GM19193 (cell line): ENCODE data around the gene DDX50.

ENCODE experiments used
- POLR2A ChIP-seq: IDR thresholded peaks from 4 replicates; pipeline ENCODE4 v1.6.1; 2011; ENCODE audit not compliant: insufficient read depth, insufficient read length; ENCODE audit errors: extremely low read depth

Gene DDX50

GRCh38 chr10:68901105-68901927 is at the start of gene DDX50:
DDX50 (plus strand) TSS chr10:68901315; CDS start chr10:68901385, 70 bp downstream.
- peak; percentile 90 for TF ChIP-seq POLR2A

- no peak for TF ChIP-seq POLR2A
Observed at GRCh38 chr10:68856352-68856751, 44.8 kb upstream of the DDX50 start.

GRCh38 chr10:68857005-68857404 is 44.1 kb upstream of the DDX50 start:
- TF ChIP-seq POLR2A = no peak

- no peak for TF ChIP-seq POLR2A
Observed at GRCh38 chr10:68861253-68861652, 39.9 kb upstream of the DDX50 start.

- no peak for TF ChIP-seq POLR2A
Observed at GRCh38 chr10:68864611-68865010, 36.5 kb upstream of the DDX50 start.

- TF ChIP-seq POLR2A = no peak
Observed at GRCh38 chr10:68869623-68870022, 31.5 kb upstream of the DDX50 start.

- TF ChIP-seq POLR2A = no peak
Observed at GRCh38 chr10:68870061-68870460, 31.1 kb upstream of the DDX50 start.

- TF ChIP-seq POLR2A = no peak
Observed at GRCh38 chr10:68870545-68871104, 30.5 kb upstream of the DDX50 start.

GRCh38 chr10:68871105-68871711 is 29.9 kb upstream of the DDX50 start:
- no peak for TF ChIP-seq POLR2A

- no peak for TF ChIP-seq POLR2A
Observed at GRCh38 chr10:68871731-68872342, 29.3 kb upstream of the DDX50 start.

GRCh38 chr10:68876246-68877138 is 24.6 kb upstream of the DDX50 start:
- no peak for TF ChIP-seq POLR2A

- TF ChIP-seq POLR2A = no peak
Observed at GRCh38 chr10:68877482-68878110, 23.5 kb upstream of the DDX50 start.

- TF ChIP-seq POLR2A = no peak
Observed at GRCh38 chr10:68878496-68878895, 22.6 kb upstream of the DDX50 start.

GRCh38 chr10:68879628-68880027 is 21.5 kb upstream of the DDX50 start:
- TF ChIP-seq POLR2A = no peak

GRCh38 chr10:68880181-68880580 is 20.9 kb upstream of the DDX50 start:
- TF ChIP-seq POLR2A = no peak

- no peak for TF ChIP-seq POLR2A
Observed at GRCh38 chr10:68895041-68895440, 6.1 kb upstream of the DDX50 start.
